Neural progenitor cell (in vitro differentiated cells): ENCODE measurements around the gene CGB2.

Experiments used
- EZH2phosphoT487 ChIP-seq: fragments of 200-600 bp; sonication (generic); IDR thresholded peaks from 2 replicates; pipeline ENCODE4 v1.6.1; 2017; ENCODE audit warnings: antibody characterized with exemption
- TF ChIP-seq, protein P1 (sequence below): fragments of 200-600 bp; sonication (generic); IDR thresholded peaks from 2 replicates; pipeline ENCODE4 v1.5.1; 2017; ENCODE audit warnings: antibody characterized with exemption, mild to moderate bottlenecking

DNA sequence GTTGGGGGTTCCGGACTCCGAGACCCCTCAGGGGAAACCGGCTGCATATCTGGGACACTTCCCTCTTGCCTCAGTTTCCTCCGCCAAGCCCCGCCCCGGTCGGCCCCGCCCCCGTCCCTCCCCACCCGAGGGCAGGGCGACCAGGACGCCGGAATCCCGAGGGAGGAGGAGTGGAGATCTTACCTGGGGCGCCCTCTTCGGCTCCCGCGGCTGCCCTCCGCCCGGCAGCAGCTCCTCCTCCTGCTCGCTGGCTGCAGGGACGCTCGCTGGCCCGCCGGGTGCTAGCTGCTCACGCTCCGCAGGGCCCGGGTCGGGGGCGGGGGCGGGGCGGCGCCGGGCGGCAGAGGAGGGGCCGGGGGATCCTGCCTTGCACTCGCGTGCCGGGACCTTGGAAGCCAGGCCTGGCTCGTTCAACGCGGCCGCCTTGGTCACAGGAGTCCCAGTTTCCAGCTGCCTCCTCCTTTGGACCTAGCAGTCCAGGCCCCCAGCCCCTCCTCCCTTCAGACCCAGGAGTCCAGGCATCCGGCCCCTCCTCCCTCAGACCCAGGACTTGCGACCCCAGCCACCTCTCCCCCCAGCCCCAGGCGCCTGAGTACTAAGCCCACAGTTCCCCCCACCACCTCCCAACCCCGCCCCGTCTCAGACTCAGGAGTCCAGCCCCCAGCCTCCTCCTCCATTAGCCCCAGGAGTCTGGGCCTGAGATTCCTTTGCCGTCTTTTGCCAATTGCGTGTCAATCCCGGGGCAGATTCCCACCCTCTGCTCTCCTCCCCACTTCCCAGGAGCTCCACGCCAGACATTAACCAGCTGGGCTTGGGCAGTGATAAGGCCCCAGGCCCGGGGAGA, 33.3 kb downstream of the CGB2 start, which contains the start of gene NTF4:
- TF ChIP-seq, protein P1, sequence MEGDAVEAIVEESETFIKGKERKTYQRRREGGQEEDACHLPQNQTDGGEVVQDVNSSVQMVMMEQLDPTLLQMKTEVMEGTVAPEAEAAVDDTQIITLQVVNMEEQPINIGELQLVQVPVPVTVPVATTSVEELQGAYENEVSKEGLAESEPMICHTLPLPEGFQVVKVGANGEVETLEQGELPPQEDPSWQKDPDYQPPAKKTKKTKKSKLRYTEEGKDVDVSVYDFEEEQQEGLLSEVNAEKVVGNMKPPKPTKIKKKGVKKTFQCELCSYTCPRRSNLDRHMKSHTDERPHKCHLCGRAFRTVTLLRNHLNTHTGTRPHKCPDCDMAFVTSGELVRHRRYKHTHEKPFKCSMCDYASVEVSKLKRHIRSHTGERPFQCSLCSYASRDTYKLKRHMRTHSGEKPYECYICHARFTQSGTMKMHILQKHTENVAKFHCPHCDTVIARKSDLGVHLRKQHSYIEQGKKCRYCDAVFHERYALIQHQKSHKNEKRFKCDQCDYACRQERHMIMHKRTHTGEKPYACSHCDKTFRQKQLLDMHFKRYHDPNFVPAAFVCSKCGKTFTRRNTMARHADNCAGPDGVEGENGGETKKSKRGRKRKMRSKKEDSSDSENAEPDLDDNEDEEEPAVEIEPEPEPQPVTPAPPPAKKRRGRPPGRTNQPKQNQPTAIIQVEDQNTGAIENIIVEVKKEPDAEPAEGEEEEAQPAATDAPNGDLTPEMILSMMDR: no peak
- peak; percentile 12 for TF ChIP-seq EZH2phosphoT487
